Measurements from ENCODE around the gene PARD3.

DNA sequence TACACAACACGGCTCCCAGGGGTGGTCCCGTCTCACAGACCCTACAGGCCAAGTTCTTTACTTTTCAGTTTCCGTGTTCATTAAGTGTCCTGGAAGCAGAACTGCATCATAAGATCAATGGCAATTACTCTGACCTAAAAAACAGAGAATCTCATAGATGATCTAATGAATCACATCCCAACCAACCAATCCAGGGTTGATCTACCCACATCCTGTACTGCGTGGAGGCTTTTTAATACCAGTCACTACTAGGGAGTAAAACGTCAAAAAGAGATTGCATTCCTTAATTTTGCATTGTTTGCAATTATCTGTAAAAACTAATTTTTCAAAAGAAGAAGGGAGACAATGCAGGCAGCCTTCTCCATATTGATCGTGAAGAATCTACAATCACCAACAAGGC is 72.6 kb downstream of the PARD3 start:
- TF ChIP-seq, protein P1, sequence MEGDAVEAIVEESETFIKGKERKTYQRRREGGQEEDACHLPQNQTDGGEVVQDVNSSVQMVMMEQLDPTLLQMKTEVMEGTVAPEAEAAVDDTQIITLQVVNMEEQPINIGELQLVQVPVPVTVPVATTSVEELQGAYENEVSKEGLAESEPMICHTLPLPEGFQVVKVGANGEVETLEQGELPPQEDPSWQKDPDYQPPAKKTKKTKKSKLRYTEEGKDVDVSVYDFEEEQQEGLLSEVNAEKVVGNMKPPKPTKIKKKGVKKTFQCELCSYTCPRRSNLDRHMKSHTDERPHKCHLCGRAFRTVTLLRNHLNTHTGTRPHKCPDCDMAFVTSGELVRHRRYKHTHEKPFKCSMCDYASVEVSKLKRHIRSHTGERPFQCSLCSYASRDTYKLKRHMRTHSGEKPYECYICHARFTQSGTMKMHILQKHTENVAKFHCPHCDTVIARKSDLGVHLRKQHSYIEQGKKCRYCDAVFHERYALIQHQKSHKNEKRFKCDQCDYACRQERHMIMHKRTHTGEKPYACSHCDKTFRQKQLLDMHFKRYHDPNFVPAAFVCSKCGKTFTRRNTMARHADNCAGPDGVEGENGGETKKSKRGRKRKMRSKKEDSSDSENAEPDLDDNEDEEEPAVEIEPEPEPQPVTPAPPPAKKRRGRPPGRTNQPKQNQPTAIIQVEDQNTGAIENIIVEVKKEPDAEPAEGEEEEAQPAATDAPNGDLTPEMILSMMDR (IDR thresholded peaks at IDR 0.05; ENCODE audit: borderline replicate concordance, extremely low read depth, low read length, poor library complexity, severe bottlenecking): no peak
- no peak for TF ChIP-seq EZH2 (IDR thresholded peaks at IDR 0.05; ENCODE audit: borderline replicate concordance, low read depth, low read length, severe bottlenecking)
